Measurements from ENCODE around the gene RDX.

The RDX gene

GRCh38 chr11:110128161-110128560 lies 168.3 kb downstream of the RDX start:
- ChIA-PET CTCF (interaction anchor here (1.1 kb wide), 1 partner anchor 14 kb away, joined by 3 read pairs; no protein-coding TSS in a partner anchor), POLR2A (interaction anchor here (0.6 to 0.7 kb wide), 2 partner anchors 156 to 200 kb away, joined by 3 to 7 read pairs; no protein-coding TSS in a partner anchor)
- no peak for TF ChIP-seq CTCF (IDR thresholded peaks at IDR 0.05; ENCODE audit: control extremely low read depth, extremely low read depth, low read depth, missing control alignments)
- DNase-seq (ENCODE audit: extremely low spot score), result no peak

GRCh38 chr11:110126936-110127335 lies 169.5 kb downstream of the RDX start:
- ChIA-PET CTCF (interaction anchor here (1.1 to 1.5 kb wide), 2 partner anchors 15 to 182 kb away, joined by 3 to 4 read pairs; no protein-coding TSS in a partner anchor), POLR2A (interaction anchor here (0.6 kb wide), 1 partner anchor 26 kb away, joined by 4 read pairs; no protein-coding TSS in a partner anchor)
- no peak for TF ChIP-seq CTCF (IDR thresholded peaks at IDR 0.05; ENCODE audit: control extremely low read depth, extremely low read depth, low read depth, missing control alignments)

GRCh38 chr11:110125632-110126031 lies 170.8 kb downstream of the RDX start:
- ChIA-PET CTCF (interaction anchor here (0.7 kb wide), 1 partner anchor 175 kb away, joined by 4 read pairs; no protein-coding TSS in a partner anchor), POLR2A (interaction anchor here (0.8 kb wide), 1 partner anchor 1984 kb away, joined by 9 read pairs; no protein-coding TSS in a partner anchor)
- DNase-seq (ENCODE audit: extremely low spot score), result no peak
- TF ChIP-seq CTCF (IDR thresholded peaks at IDR 0.05; ENCODE audit: control extremely low read depth, extremely low read depth, low read depth, missing control alignments), result no peak

More at GRCh38 chr11:110126936-110127335, 169.5 kb downstream of the RDX start:
- no peak for DNase-seq (ENCODE audit: extremely low spot score)
